ENCODE data around the gene HLA-DRB5. TPM values are rescaled to one million over a fixed set of nuclear protein-coding genes. Genes with fewer than 3 reads are reported as not detected.

The HLA-DRB5 gene
- total RNA-seq, 1 experiment from 2014 or later, result 4.2 TPM

- H3K4ac ChIP-seq (ENCODE audit: low read depth, low read length), result no peak overlapping the region
- H4K91ac ChIP-seq (ENCODE audit: insufficient read length, low read depth, low read length), result no peak overlapping the region
- no peak overlapping the region for H3T11ph ChIP-seq (ENCODE audit: low read length)
- no peak for DNase-seq
- H3K4me1 ChIP-seq (ENCODE audit: insufficient read depth, low read length), result no peaks in the 10 kb centered on the region
- no peak overlapping the region for H3K23ac ChIP-seq (ENCODE audit: insufficient read length, low read depth, low read length)
- peaks cover 2 to 10% of the 10 kb centered on the region in 2 experiments; a peak in 3 of 4 replicates for H3K4me1 Mint-ChIP-seq
- no peaks in the 10 kb centered on the region for H3K79me1 ChIP-seq (ENCODE audit: insufficient read depth, low read depth, low read length, poor library complexity, severe bottlenecking)
- peaks cover 3 to 16% of the 10 kb centered on the region in 2 experiments; a peak in 4 of 5 replicates for H3K9me3 Mint-ChIP-seq
- no peak overlapping the region for H4K8ac ChIP-seq (replicated peaks; ENCODE audit: insufficient read length, low read depth, low read length)
- H3K79me2 ChIP-seq (ENCODE audit: insufficient read depth, low read length), result no peaks in the 10 kb centered on the region
- no peak overlapping the region for H3K27ac ChIP-seq (ENCODE audit: insufficient read length, low read depth, low read length)
- H2BK5ac ChIP-seq (ENCODE audit: insufficient read length, low read length), result no peak overlapping the region
- H2AFZ ChIP-seq (ENCODE audit: low read length), result no peak overlapping the region
- peaks cover 1% of the 10 kb centered on the region; the same call in 1 of the 2 replicates for H3K27me3 Mint-ChIP-seq (ENCODE audit: low read depth)
- no peak overlapping the region for H2BK12ac ChIP-seq (ENCODE audit: insufficient read length, low read depth, low read length)
- no peak overlapping the region for H3K14ac ChIP-seq (ENCODE audit: insufficient read depth, low read length)
- H4K5ac ChIP-seq (ENCODE audit: insufficient read length, low read depth, low read length), result no peak overlapping the region
- H3K27ac Mint-ChIP-seq, result no peak overlapping the region
- H3K9me3 ChIP-seq (ENCODE audit: control insufficient read depth, low read depth, low read length), result no peaks in the 10 kb centered on the region
- H2BK120ac ChIP-seq (ENCODE audit: low read depth, low read length, poor library complexity, severe bottlenecking), result no peak overlapping the region
- H3K18ac ChIP-seq (ENCODE audit: insufficient read length, low read depth, low read length), result no peak overlapping the region
- no peaks in the 10 kb centered on the region for H3K23me2 ChIP-seq (ENCODE audit: insufficient read length, low read depth, low read length, poor library complexity, severe bottlenecking)
- H3K9ac ChIP-seq (ENCODE audit: extremely low read depth, insufficient read length, low read length), result no peak overlapping the region
- H4K20me1 ChIP-seq (ENCODE audit: control insufficient read depth, insufficient read depth, insufficient read length), result no peaks in the 10 kb centered on the region
- no peaks in the 10 kb centered on the region for H3K27me3 ChIP-seq (ENCODE audit: insufficient read depth, low read length)
- no peak overlapping the region for H3K4me3 Mint-ChIP-seq
- no peak for TF ChIP-seq CTCF (conservative IDR thresholded peaks at IDR 0.05)
- H3K56ac ChIP-seq (ENCODE audit: insufficient read length, low read depth, low read length), result no peak overlapping the region
- no peak overlapping the region for H2BK15ac ChIP-seq (ENCODE audit: low read depth, low read length)
- peaks cover 0 to 3% (median 3%) of the 10 kb centered on the region in 3 experiments; a peak in 2 of 7 replicates for H3K36me3 Mint-ChIP-seq (ENCODE audit: insufficient read depth in 1 of 3, low read depth in 3 of 3)
- H2BK20ac ChIP-seq (ENCODE audit: low read depth, low read length, poor library complexity, severe bottlenecking), result no peak overlapping the region
- H3K4me2 ChIP-seq (ENCODE audit: insufficient read depth, insufficient read length, low read length), result no peak overlapping the region
- H2AK5ac ChIP-seq (ENCODE audit: insufficient read length, low read length), result no peak overlapping the region
Observed at GRCh38 chr6:32492351-32492750, 37.7 kb downstream of the HLA-DRB5 start.

All from H9 (cell line).